GM12891 (cell line): Measurements from ENCODE around the gene UBE2D1.
"Not testable (repeated sequence)": the region's sequence is repeated elsewhere in the genome, so short reads cannot be mapped to it uniquely, and the experiment has no call there.

Source experiments
- DNase-seq: peaks from one replicate; pipeline ENCODE4 v3.0.0; 2011; ENCODE audit warnings: low spot score; ENCODE audit not compliant: insufficient read length
- FAIRE-seq: peaks from 2 replicates; lab custom pipeline; 2011; peaks lifted over from hg19 to GRCh38; lab: Jason Lieb, UNC
- PAX5 ChIP-seq: IDR thresholded peaks from 2 replicates; pipeline ENCODE4 v1.6.1; 2011; ENCODE audit warnings: low read length, moderate library complexity, mild to moderate bottlenecking; ENCODE audit not compliant: insufficient read depth, severe bottlenecking
- POLR2A ChIP-seq: IDR thresholded peaks from 2 replicates; pipeline ENCODE4 v1.6.1; 2011; ENCODE audit warnings: low read depth, low read length, control low read depth
- POLR2AphosphoS5 ChIP-seq: IDR thresholded peaks from 2 replicates; pipeline ENCODE4 v1.6.1; 2011; ENCODE audit warnings: low read depth, low read length, control low read depth
- POU2F2 ChIP-seq: IDR thresholded peaks from 2 replicates; pipeline ENCODE4 v1.6.1; 2011; ENCODE audit warnings: low read depth, mild to moderate bottlenecking, control low read depth, low read length, moderate library complexity
- SPI1 ChIP-seq: IDR thresholded peaks from 2 replicates; pipeline ENCODE4 v1.6.1; 2011; ENCODE audit warnings: low read depth, low read length, control low read depth
- TAF1 ChIP-seq: IDR thresholded peaks from 2 replicates; pipeline ENCODE4 v1.6.1; 2011; ENCODE audit warnings: low read depth, low read length, control low read depth

The UBE2D1 gene

DNA sequence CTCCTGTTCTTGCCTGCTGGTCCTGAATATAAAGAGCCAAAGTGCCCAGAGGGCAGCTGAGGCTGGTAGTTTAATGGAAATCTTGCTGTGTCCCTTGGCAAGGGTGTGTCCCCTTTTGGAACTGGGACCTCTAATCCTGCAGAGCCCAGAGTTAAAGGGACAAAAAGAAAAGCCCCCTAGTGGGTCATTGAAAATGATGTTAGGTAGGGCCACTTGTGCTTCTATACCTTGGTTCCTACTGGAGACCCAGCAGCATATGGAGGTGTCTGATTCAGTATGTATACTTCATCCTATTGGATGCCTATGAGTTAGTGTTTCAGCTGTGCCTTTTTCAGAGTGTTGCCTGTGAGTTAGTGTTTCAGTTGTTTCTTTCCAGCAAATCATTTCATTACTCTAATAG is 81.0 kb downstream of the UBE2D1 start:
- no peak for TF ChIP-seq SPI1
- no peak for TF ChIP-seq POLR2AphosphoS5
- TF ChIP-seq TAF1, result no peak
- TF ChIP-seq POLR2A, result no peak
- TF ChIP-seq POU2F2, result no peak
- TF ChIP-seq PAX5, result no peak
- DNase-seq (no peak), FAIRE-seq (no peak)

DNA sequence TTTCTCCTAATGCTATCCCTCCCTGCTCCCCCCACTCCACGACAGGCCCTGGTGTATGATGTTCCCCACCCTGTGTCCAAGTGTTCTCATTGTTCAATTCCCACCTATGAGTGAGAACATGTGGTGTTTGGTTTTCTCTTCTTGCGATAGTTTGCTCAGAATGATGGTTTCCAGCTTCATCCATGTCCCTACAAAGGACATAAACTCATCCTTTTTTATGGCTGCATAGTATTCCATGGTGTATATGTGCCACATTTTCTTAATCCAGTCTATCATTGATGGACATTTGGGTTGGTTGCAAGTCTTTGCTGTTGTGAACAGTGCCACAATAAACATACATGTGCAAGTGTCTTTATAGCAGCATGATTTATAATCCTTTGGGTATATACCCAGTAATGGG is 83.1 kb downstream of the UBE2D1 start:
- FAIRE-seq, DNase-seq: not testable (repeated sequence)
